NB4 (cell line): Measurements from ENCODE around the gene DEXI.

Source experiments
- DNase-seq: peaks from one replicate; pipeline ENCODE4 v3.0.0; 2010; ENCODE audit warnings: low read depth
- H3K4me3 ChIP-seq: one replicate; pipeline ENCODE4 v1.5.1; 2011; ENCODE audit warnings: mild to moderate bottlenecking, low read depth, low read length, moderate library complexity
- CTCF ChIP-seq: IDR thresholded peaks from one replicate; pipeline ENCODE4 v1.5.1; 2012; ENCODE audit warnings: low read depth, low read length
- MAX ChIP-seq: IDR thresholded peaks from 2 replicates; pipeline ENCODE4 v1.6.1; 2011; ENCODE audit warnings: low read depth, low read length
- MYC ChIP-seq: IDR thresholded peaks from 2 replicates; pipeline ENCODE4 v1.6.1; 2011; ENCODE audit warnings: low read depth, low read length
- POLR2A ChIP-seq: IDR thresholded peaks from 2 replicates; pipeline ENCODE4 v1.6.1; 2011; ENCODE audit warnings: mild to moderate bottlenecking; ENCODE audit not compliant: insufficient read length; ENCODE audit errors: extremely low read depth

DEXI gene

GRCh38 chr16:10922328-10923145 lies 19.7 kb downstream of the DEXI start:
- no peak overlapping the region for H3K4me3 ChIP-seq
- no peak for DNase-seq
- TF ChIP-seq MYC: no peak
- no peak for TF ChIP-seq CTCF
- TF ChIP-seq POLR2A: no peak
- TF ChIP-seq MAX: no peak

GRCh38 chr16:10921536-10922327 lies 20.5 kb downstream of the DEXI start:
- DNase-seq: no peak
- TF ChIP-seq POLR2A (no peak), CTCF (no peak), MYC (no peak), MAX (no peak)
- H3K4me3 ChIP-seq: no peak overlapping the region

GRCh38 chr16:10920726-10921427 lies 21.4 kb downstream of the DEXI start:
- no peak for DNase-seq
- TF ChIP-seq MYC (no peak), POLR2A (no peak), MAX (no peak), CTCF (no peak)
- no peak overlapping the region for H3K4me3 ChIP-seq

GRCh38 chr16:10919003-10919351 lies 23.3 kb downstream of the DEXI start:
- TF ChIP-seq MYC (no peak), CTCF (no peak), POLR2A (no peak), MAX (no peak)
- H3K4me3 ChIP-seq: no peak overlapping the region
- no peak for DNase-seq

- TF ChIP-seq CTCF (peak; percentile 99), POLR2A (no peak), MYC (no peak), MAX (peak; percentile 33; the same call in 1 of the 2 replicates)
- DNase-seq: peak; percentile 91
- H3K4me3 ChIP-seq: no peak overlapping the region
Measured at GRCh38 chr16:10918294-10919002, 23.8 kb downstream of the DEXI start.
